HCT116 (cell line): ENCODE measurements around the gene SHANK1.
"Not testable (repeated sequence)": the region's sequence is repeated elsewhere in the genome, so short reads cannot be mapped to it uniquely, and the experiment has no call there.

ENCODE experiments used
- CEBPB ChIP-seq: IDR thresholded peaks from 2 replicates; pipeline ENCODE4 v1.6.1; 2012; ENCODE audit warnings: low read depth
- CTCF ChIP-seq, 3 experiments: fragments of 200-600 bp in 1 of 3; sonication (generic) in 1 of 3; IDR thresholded peaks in 2 of 3; conservative IDR thresholded peaks in 1 of 3; 2 replicates each; pipeline ENCODE4 v1.5.1; 2012 to 2017; ENCODE audit warnings: low read depth in 2 of 3, low read length in 2 of 3, antibody characterized with exemption in 1 of 3, borderline replicate concordance in 1 of 3, control low read depth in 1 of 3, mild to moderate bottlenecking in 1 of 3, mixed read lengths in 1 of 3, mixed run types in 1 of 3, moderate library complexity in 1 of 3; ENCODE audit not compliant: insufficient read depth in 1 of 3
- EGR1 ChIP-seq: IDR thresholded peaks from 2 replicates; pipeline ENCODE4 v1.6.1; 2012; ENCODE audit warnings: low read depth
- POLR2A ChIP-seq: IDR thresholded peaks from 2 replicates; pipeline ENCODE4 v1.7.0; 2011; ENCODE audit warnings: borderline replicate concordance; ENCODE audit not compliant: insufficient read depth, insufficient read length; ENCODE audit errors: extremely low read depth
- YY1 ChIP-seq: IDR thresholded peaks from 2 replicates; pipeline ENCODE4 v1.6.1; 2011; ENCODE audit warnings: low read length, low read depth, moderate library complexity, mild to moderate bottlenecking; ENCODE audit not compliant: insufficient replicate concordance; ENCODE audit errors: extremely low read depth
- ZNF274 ChIP-seq: fragments of 200-500 bp; sonication (Bioruptor generic); IDR thresholded peaks from 2 replicates; pipeline ENCODE4 v1.6.1; 2014; ENCODE audit warnings: mild to moderate bottlenecking, low read depth, low read length, inconsistent platforms

- not testable (repeated sequence) for TF ChIP-seq YY1; CTCF (IDR thresholded peaks at IDR 0.05 in 2 of 3, conservative IDR thresholded peaks at IDR 0.05 in 1 of 3; ENCODE audit: borderline replicate concordance in 1 of 3, insufficient read depth in 1 of 3, low read depth in 2 of 3, low read length in 2 of 3); ZNF274; CEBPB; EGR1; POLR2A
These were observed 43.9 kb upstream of the SHANK1 start for GRCh38 chr19:50763521-50763920.
